Keratinocyte (primary cell): ENCODE results near the gene SWI5. TPM values are rescaled to one million over a fixed set of nuclear protein-coding genes. Genes with fewer than 3 reads are reported as not detected.

Source experiments
- DNase-seq: peaks from one replicate; pipeline ENCODE4 v3.0.0-alpha.2; 2011; ENCODE audit warnings: low read depth, missing footprints, low spot score
- FAIRE-seq: peaks from 2 replicates; lab custom pipeline; 2011; peaks lifted over from hg19 to GRCh38; lab: Jason Lieb, UNC
- H2AFZ ChIP-seq: 2 replicates; pipeline ENCODE4 v1.6.0; 2012; ENCODE audit warnings: low read length, control low read depth, inconsistent platforms; ENCODE audit not compliant: control insufficient read depth
- H3K27ac ChIP-seq: 2 replicates; pipeline ENCODE4 v1.5.1; 2011; ENCODE audit warnings: low read length; ENCODE audit not compliant: control insufficient read depth, insufficient read depth
- H3K27me3 ChIP-seq: 3 replicates; pipeline ENCODE4 v1.6.0; 2011; ENCODE audit warnings: low read length; ENCODE audit not compliant: control insufficient read depth, insufficient read depth; ENCODE audit errors: extremely low read depth
- H3K36me3 ChIP-seq, 2 experiments: 2 replicates in 1 of 2; 3 replicates in 1 of 2; pipeline ENCODE4 v1.5.1; 2011; ENCODE audit warnings: low read length in 2 of 2, mild to moderate bottlenecking in 1 of 2; ENCODE audit not compliant: control insufficient read depth in 2 of 2, insufficient read depth in 2 of 2; ENCODE audit errors: extremely low read depth in 1 of 2
- H3K4me1 ChIP-seq: 3 replicates; pipeline ENCODE4 v1.5.1; 2011; ENCODE audit warnings: low read length; ENCODE audit not compliant: control insufficient read depth, insufficient read depth; ENCODE audit errors: extremely low read depth
- H3K4me2 ChIP-seq: 3 replicates; pipeline ENCODE4 v1.6.0; 2011; ENCODE audit warnings: low read depth, low read length; ENCODE audit not compliant: control insufficient read depth, insufficient read depth; ENCODE audit errors: extremely low read depth
- H3K4me3 ChIP-seq, 3 experiments: fragments of 200-600 bp in 1 of 3; sonication (generic) in 1 of 3; 2 replicates in 2 of 3; 3 replicates in 1 of 3; pipeline ENCODE4 v1.5.1; 2011 to 2016; ENCODE audit warnings: low read length in 3 of 3, mild to moderate bottlenecking in 3 of 3, control low read depth in 2 of 3, inconsistent platforms in 1 of 3, low read depth in 1 of 3, mixed read lengths in 1 of 3, mixed run types in 1 of 3, moderate library complexity in 1 of 3; ENCODE audit not compliant: control insufficient read depth in 2 of 3, insufficient read depth in 2 of 3; ENCODE audit errors: extremely low read depth in 1 of 3
- H3K79me2 ChIP-seq: 2 replicates; pipeline ENCODE4 v1.6.0; 2012; ENCODE audit warnings: low read length; ENCODE audit not compliant: control insufficient read depth, insufficient read depth
- H3K9ac ChIP-seq: 3 replicates; pipeline ENCODE4 v1.6.0; 2011; ENCODE audit warnings: low read length; ENCODE audit not compliant: control insufficient read depth, insufficient read depth; ENCODE audit errors: extremely low read depth
- H3K9me1 ChIP-seq: 3 replicates; pipeline ENCODE4 v1.6.0; 2011; ENCODE audit warnings: low read length; ENCODE audit not compliant: control insufficient read depth, insufficient read depth; ENCODE audit errors: extremely low read depth
- H3K9me3 ChIP-seq: 2 replicates; pipeline ENCODE4 v1.5.1; 2012; ENCODE audit warnings: low read depth, low read length; ENCODE audit not compliant: control insufficient read depth
- H4K20me1 ChIP-seq: 3 replicates; pipeline ENCODE4 v1.6.0; 2011; ENCODE audit warnings: low read length; ENCODE audit not compliant: control insufficient read depth, insufficient read depth; ENCODE audit errors: extremely low read depth
- EZH2 ChIP-seq: IDR thresholded peaks from one replicate; pipeline ENCODE4 v1.6.1; 2012; ENCODE audit warnings: inconsistent platforms, mild to moderate bottlenecking, low read length, moderate library complexity
- dilution Hi-C: fragments of 300-500 bp; cut with MboI; formaldehyde crosslinking; loops from one replicate; pipeline ENCODE4 v1.7.0; 2020; ENCODE audit warnings: low sequenced_read_pairs; ENCODE audit not compliant: extremely low pct_ligation_motif_present
- polyA plus RNA-seq, 5 experiments: library from polyadenylated mRNA; depleted of rRNA in 3 of 5; stranded (reverse) in 3 of 5; stranded (forward) in 1 of 5; unstranded in 1 of 5; fragments of >200 nt; gene quantifications; 1 replicate in 1 of 5; 2 replicates in 3 of 5; 3 replicates in 1 of 5; pipeline versions ENCODE4 v1.2.1 to v1.2.3, GENCODE V29; 2011 to 2012; ENCODE audit warnings: missing spikeins in 2 of 5, low read depth in 1 of 5, low replicate concordance in 1 of 5
- TF ChIP-seq, protein P1 (sequence below), 3 experiments: IDR thresholded peaks in 1 of 3; conservative IDR thresholded peaks in 1 of 3; optimal IDR thresholded peaks in 1 of 3; 2 replicates in 2 of 3; 3 replicates in 1 of 3; pipeline versions ENCODE3 to v1.5.1; 2011; ENCODE audit warnings: low read length in 3 of 3, mild to moderate bottlenecking in 3 of 3, moderate library complexity in 2 of 3, control low read depth in 1 of 3, inconsistent platforms in 1 of 3; ENCODE audit not compliant: insufficient read depth in 2 of 3; ENCODE audit errors: extremely low read depth in 1 of 3

The SWI5 gene
- polyA plus RNA-seq, 1 donor (not counting 4 experiments of a cell fraction or from before 2014, with no cell fraction given): 39.4 TPM

DNA sequence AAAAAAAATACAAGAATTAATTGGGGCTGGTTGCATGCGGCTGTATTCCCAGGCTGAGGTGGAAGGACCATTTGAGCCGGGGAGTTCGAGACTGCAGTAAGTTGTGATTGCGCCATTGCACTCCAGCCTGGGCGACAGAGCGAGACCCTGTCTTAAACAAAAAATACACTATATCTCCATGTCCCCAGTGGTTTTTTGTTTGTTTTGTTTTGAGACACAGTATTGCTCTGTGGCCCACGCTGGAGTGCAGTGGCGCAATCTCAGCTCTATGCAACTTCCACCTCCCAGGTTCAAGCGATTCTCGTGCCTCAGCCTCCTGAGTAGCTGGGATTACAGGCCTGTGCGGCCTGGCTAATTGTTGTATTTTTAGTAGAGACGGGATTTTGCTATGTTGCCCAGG is 47.7 kb downstream of the SWI5 start:
- Histone ChIP-seq H3K36me3 (peaks cover 3 to 28% of the 10 kb centered on the region in 2 experiments), H3K79me2 (peaks cover 36% of the 10 kb centered on the region), H3K9ac (peak overlapping the region; percentile 94), H2AFZ (no peak overlapping the region), H3K4me3 (peak overlapping the region; percentile 85 to 99 (median 93)), H3K4me1 (peaks cover 28% of the 10 kb centered on the region), H3K9me3 (no peaks in the 10 kb centered on the region), H3K9me1 (peaks cover 4% of the 10 kb centered on the region), H3K4me2 (peak overlapping the region; percentile 93), H4K20me1 (no peaks in the 10 kb centered on the region), H3K27ac (no peak overlapping the region), H3K27me3 (no peaks in the 10 kb centered on the region)
- no peak for FAIRE-seq
- no peak for TF ChIP-seq EZH2
- TF ChIP-seq, protein P1, sequence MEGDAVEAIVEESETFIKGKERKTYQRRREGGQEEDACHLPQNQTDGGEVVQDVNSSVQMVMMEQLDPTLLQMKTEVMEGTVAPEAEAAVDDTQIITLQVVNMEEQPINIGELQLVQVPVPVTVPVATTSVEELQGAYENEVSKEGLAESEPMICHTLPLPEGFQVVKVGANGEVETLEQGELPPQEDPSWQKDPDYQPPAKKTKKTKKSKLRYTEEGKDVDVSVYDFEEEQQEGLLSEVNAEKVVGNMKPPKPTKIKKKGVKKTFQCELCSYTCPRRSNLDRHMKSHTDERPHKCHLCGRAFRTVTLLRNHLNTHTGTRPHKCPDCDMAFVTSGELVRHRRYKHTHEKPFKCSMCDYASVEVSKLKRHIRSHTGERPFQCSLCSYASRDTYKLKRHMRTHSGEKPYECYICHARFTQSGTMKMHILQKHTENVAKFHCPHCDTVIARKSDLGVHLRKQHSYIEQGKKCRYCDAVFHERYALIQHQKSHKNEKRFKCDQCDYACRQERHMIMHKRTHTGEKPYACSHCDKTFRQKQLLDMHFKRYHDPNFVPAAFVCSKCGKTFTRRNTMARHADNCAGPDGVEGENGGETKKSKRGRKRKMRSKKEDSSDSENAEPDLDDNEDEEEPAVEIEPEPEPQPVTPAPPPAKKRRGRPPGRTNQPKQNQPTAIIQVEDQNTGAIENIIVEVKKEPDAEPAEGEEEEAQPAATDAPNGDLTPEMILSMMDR (optimal IDR thresholded peaks at IDR 0.05 in 1 of 3, IDR thresholded peaks at IDR 0.05 in 1 of 3, conservative IDR thresholded peaks at IDR 0.05 in 1 of 3; ENCODE audit: extremely low read depth in 1 of 3, insufficient read depth in 2 of 3, low read length in 3 of 3): no peak
- dilution Hi-C loops: no loop called here
- no peak for DNase-seq

DNA sequence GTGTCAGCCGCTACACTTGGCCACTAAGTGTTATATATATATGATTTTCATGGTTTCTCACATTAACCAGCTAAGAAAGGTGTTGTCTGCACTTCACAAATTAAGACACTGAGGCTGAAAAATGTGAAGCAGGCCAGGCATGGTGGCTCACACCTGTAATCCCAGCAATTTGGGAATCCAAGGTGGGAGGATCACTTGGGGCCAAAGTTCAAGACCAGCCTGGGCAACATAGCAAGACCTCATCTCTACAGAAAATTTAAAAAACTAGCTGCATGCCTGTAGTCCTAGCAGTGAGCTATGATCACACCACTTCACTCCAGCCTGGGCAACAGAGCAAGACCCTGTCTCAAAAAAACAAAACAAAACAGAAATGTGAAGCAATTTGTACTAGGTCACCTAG is 48.3 kb downstream of the SWI5 start:
- H3K9ac ChIP-seq: no peak overlapping the region
- no peaks in the 10 kb centered on the region for H3K27me3 ChIP-seq
- dilution Hi-C loops: no loop called here
- peaks cover 36% of the 10 kb centered on the region for H3K79me2 ChIP-seq
- H3K9me1 ChIP-seq: peaks cover 4% of the 10 kb centered on the region
- no peak for DNase-seq
- H3K4me1 ChIP-seq: peaks cover 33% of the 10 kb centered on the region
- no peak overlapping the region for H3K27ac ChIP-seq
- no peak overlapping the region for H2AFZ ChIP-seq
- FAIRE-seq: no peak
- H3K4me3 ChIP-seq: no peak overlapping the region
- peaks cover 3 to 28% of the 10 kb centered on the region in 2 experiments for H3K36me3 ChIP-seq
- H3K4me2 ChIP-seq: no peak overlapping the region
- H3K9me3 ChIP-seq: no peaks in the 10 kb centered on the region
- TF ChIP-seq, protein P1 (optimal IDR thresholded peaks at IDR 0.05 in 1 of 3, IDR thresholded peaks at IDR 0.05 in 1 of 3, conservative IDR thresholded peaks at IDR 0.05 in 1 of 3; ENCODE audit: extremely low read depth in 1 of 3, insufficient read depth in 2 of 3, low read length in 3 of 3): no peak
- no peak for TF ChIP-seq EZH2
- no peaks in the 10 kb centered on the region for H4K20me1 ChIP-seq
